Inferior parietal cortex (tissue), 1 donor: ENCODE measurements around the gene DLG2.

Experiments
- DNase-seq: peaks from one replicate; pipeline ENCODE4 v3.0.0-alpha.2; 2016; ENCODE audit errors: extremely low spot score

The DLG2 gene

GRCh38 chr11:83685730-83686129 lies 1941.4 kb downstream of the DLG2 start:
- no peak for DNase-seq

- no peak for DNase-seq
Measured at GRCh38 chr11:83684071-83684470, 1943.1 kb downstream of the DLG2 start.

- no peak for DNase-seq
Measured at GRCh38 chr11:83682611-83682973, 1944.6 kb downstream of the DLG2 start.

- DNase-seq = no peak
Measured at GRCh38 chr11:83681906-83682610, 1945.1 kb downstream of the DLG2 start.

GRCh38 chr11:83681031-83681781 lies 1945.9 kb downstream of the DLG2 start:
- no peak for DNase-seq

- DNase-seq = no peak
Measured at GRCh38 chr11:83680321-83680720, 1946.8 kb downstream of the DLG2 start.

- no peak for DNase-seq
Measured at GRCh38 chr11:83678831-83679584, 1948.1 kb downstream of the DLG2 start.

GRCh38 chr11:83677730-83678129 lies 1949.4 kb downstream of the DLG2 start:
- no peak for DNase-seq

- no peak for DNase-seq
Measured at GRCh38 chr11:83676056-83676601, 1951.0 kb downstream of the DLG2 start.

- no peak for DNase-seq
Measured at GRCh38 chr11:83674102-83674896, 1952.8 kb downstream of the DLG2 start.

- no peak for DNase-seq
Measured at GRCh38 chr11:83671289-83671688, 1955.9 kb downstream of the DLG2 start.

GRCh38 chr11:83666149-83666548 lies 1961.0 kb downstream of the DLG2 start:
- DNase-seq = no peak

- DNase-seq = no peak
Measured at GRCh38 chr11:83663988-83664387, 1963.2 kb downstream of the DLG2 start.

GRCh38 chr11:83663446-83663845 lies 1963.7 kb downstream of the DLG2 start:
- DNase-seq = no peak

- DNase-seq = no peak
Measured at GRCh38 chr11:83662494-83662893, 1964.7 kb downstream of the DLG2 start.

- no peak for DNase-seq
Measured at GRCh38 chr11:83661491-83662350, 1965.4 kb downstream of the DLG2 start.

GRCh38 chr11:83659466-83659865 lies 1967.7 kb downstream of the DLG2 start:
- no peak for DNase-seq

- no peak for DNase-seq
Measured at GRCh38 chr11:83656796-83657330, 1970.3 kb downstream of the DLG2 start.

- DNase-seq = no peak
Measured at GRCh38 chr11:83655976-83656375, 1971.2 kb downstream of the DLG2 start.

- no peak for DNase-seq
Measured at GRCh38 chr11:83649528-83649855, 1977.7 kb downstream of the DLG2 start.
